ENCODE results near the gene FMC1.
A peak's percentile ranks its signal among the peaks of the same experiment; 100 is the strongest.
"Not testable (repeated sequence)": the region's sequence is repeated elsewhere in the genome, so short reads cannot be mapped to it uniquely, and the experiment has no call there.

FMC1 gene

DNA sequence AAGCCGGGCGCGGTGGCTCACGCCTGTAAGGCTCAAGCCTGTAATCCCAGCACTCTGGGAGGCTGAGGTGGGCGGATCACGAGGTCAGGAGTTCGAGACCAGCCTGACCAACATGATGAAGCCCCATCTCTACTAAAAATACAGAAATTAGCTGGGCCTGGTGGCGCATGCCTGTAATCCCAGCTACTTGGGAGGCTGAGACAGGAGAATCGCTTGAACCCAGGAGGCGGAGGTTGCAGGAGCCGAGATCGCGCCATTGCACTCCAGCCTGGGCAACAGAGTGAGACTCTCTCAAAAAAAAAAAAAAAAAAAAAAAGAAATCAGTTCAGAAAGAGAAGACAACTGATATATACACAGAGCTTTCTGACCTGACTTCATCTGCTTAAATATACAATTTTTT is 7.7 kb upstream of the FMC1 start:
- H3K27me3 ChIP-seq (ENCODE audit: control insufficient read depth in 1 of 2, insufficient read depth in 1 of 2, low read length in 2 of 2); H3K36me3 ChIP-seq (ENCODE audit: control insufficient read depth in 1 of 2, insufficient read depth in 2 of 2, low read depth in 1 of 2, low read length in 2 of 2): not testable (repeated sequence)

DNA sequence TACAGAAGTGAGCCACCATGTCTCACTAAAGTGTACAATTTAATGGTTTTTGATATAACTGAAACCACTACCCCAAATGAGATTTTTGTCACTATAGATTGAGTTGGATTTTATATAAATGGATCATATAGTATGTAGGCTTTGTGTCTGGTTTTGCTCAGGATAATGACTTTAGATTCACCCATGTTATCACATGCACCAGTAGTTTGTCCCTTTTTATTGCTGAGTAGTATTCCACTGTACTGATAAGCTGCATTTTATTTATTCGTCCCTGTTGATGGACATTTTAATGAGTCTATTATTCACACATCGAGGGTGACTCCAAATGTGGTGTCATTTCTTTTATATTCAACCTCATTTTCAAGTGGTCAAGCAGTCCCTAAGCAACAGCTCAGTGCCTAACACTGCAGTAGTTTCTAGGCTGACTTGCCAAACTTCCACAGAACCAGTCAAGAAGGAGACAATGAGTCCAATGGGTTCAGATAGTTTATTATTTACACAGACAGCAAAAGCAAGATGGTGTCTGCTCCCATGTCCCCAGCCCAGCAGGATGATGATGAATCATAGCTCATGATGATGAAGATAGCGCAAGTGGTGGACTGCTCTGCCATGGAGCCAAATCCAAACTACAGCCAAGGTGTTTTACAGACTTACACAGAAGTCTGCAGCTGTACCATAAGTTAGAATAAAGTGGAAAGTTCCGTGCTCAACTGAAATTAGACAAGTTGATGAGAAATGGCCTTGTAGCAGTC is 6.6 kb upstream of the FMC1 start:
- H3K4me3 ChIP-seq (ENCODE audit: insufficient read depth in 1 of 2, low read depth in 1 of 2, low read length in 2 of 2): no peak overlapping the region
- H3K4me2 ChIP-seq (ENCODE audit: low read length, poor library complexity, severe bottlenecking): no peak overlapping the region
- 83% methylated on average over 4 of the region's 4 CpGs for WGBS

More for the DNA sequence above, 7.7 kb upstream of the FMC1 start:
- WGBS: 96% methylated on average over 4 of the region's 13 CpGs
- not testable (repeated sequence) for H3K4me3 ChIP-seq (ENCODE audit: insufficient read depth in 1 of 2, low read depth in 1 of 2, low read length in 2 of 2); H3K4me2 ChIP-seq (ENCODE audit: low read length, poor library complexity, severe bottlenecking); H3K4ac ChIP-seq (ENCODE audit: low read depth in 1 of 2, low read length in 2 of 2); H3K14ac ChIP-seq (ENCODE audit: low read length in 2 of 2); H2AFZ ChIP-seq (ENCODE audit: low read depth, low read length); H2BK12ac ChIP-seq (ENCODE audit: low read length in 2 of 2); H4K8ac ChIP-seq (ENCODE audit: low read length); H3K9me3 ChIP-seq (ENCODE audit: control insufficient read depth, low read length); H2AK5ac ChIP-seq (ENCODE audit: low read length, severe bottlenecking); H4K91ac ChIP-seq (ENCODE audit: low read length); H3K23ac ChIP-seq (ENCODE audit: low read length in 2 of 2); H3K79me1 ChIP-seq (replicated peaks; ENCODE audit: low read length, poor library complexity, severe bottlenecking); H3K27ac ChIP-seq (ENCODE audit: low read length, poor library complexity, severe bottlenecking); H3K4me1 ChIP-seq (ENCODE audit: control insufficient read depth, insufficient read depth, low read depth, low read length); H2BK120ac ChIP-seq (ENCODE audit: low read depth, low read length); H2BK15ac ChIP-seq (ENCODE audit: low read depth, poor library complexity, severe bottlenecking); H3K9ac ChIP-seq (ENCODE audit: low read length); H2BK5ac ChIP-seq (ENCODE audit: low read depth, low read length, poor library complexity, severe bottlenecking); DNase-seq; H3K18ac ChIP-seq (ENCODE audit: low read depth in 1 of 2, low read length in 2 of 2)

DNA sequence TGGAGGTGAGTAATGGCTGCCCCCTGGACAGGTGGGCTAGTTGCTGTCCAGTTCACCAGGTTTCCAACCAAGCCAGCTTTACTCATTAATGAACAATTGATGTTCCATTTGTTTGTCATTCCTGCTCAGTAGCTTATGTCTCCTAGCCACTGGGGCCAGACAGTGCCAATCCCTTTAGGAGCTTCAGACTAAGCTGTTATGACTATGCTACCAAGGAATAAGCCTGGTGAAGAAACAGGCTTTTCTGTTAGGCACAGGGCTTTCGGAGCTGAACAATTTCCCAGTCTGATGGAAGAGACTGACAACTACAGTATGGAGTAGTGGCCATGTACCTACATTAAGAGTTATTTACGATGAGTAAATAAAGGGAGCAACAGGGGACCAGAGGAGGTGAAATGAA is 2.1 kb upstream of the FMC1 start:
- H4K8ac ChIP-seq (ENCODE audit: low read length): no peak overlapping the region
- H3K9ac ChIP-seq (ENCODE audit: low read length): no peak overlapping the region
- H3K79me1 ChIP-seq (replicated peaks; ENCODE audit: low read length, poor library complexity, severe bottlenecking): peaks cover 13% of the 10 kb centered on the region
- no peak overlapping the region for H3K4me2 ChIP-seq (ENCODE audit: low read length, poor library complexity, severe bottlenecking)
- no peak overlapping the region for H2AFZ ChIP-seq (ENCODE audit: low read depth, low read length)
- peaks cover 0 to under 1% of the 10 kb centered on the region in 2 experiments for H3K36me3 ChIP-seq (ENCODE audit: control insufficient read depth in 1 of 2, insufficient read depth in 2 of 2, low read depth in 1 of 2, low read length in 2 of 2)
- H3K4me1 ChIP-seq (ENCODE audit: control insufficient read depth, insufficient read depth, low read depth, low read length): peaks cover 4% of the 10 kb centered on the region
- H4K91ac ChIP-seq (ENCODE audit: low read length): no peak overlapping the region
- no peaks in the 10 kb centered on the region for H3K27me3 ChIP-seq (ENCODE audit: control insufficient read depth in 1 of 2, insufficient read depth in 1 of 2, low read length in 2 of 2)
- H2BK12ac ChIP-seq (ENCODE audit: low read length in 2 of 2): no peak overlapping the region
- DNase-seq: no peak
- H2AK5ac ChIP-seq (ENCODE audit: low read length, severe bottlenecking): peak overlapping the region; percentile 69
- H3K14ac ChIP-seq (ENCODE audit: low read length in 2 of 2): no peak overlapping the region
- WGBS: over 99% methylated on average over 2 of the region's 2 CpGs
- H2BK120ac ChIP-seq (ENCODE audit: low read depth, low read length): no peak overlapping the region
- peak overlapping the region in 1 of 2 experiments; percentile 97 for H3K4me3 ChIP-seq (ENCODE audit: insufficient read depth in 1 of 2, low read depth in 1 of 2, low read length in 2 of 2)
- H3K27ac ChIP-seq (ENCODE audit: low read length, poor library complexity, severe bottlenecking): no peak overlapping the region
- H3K4ac ChIP-seq (ENCODE audit: low read depth in 1 of 2, low read length in 2 of 2): no peak overlapping the region
- H2BK5ac ChIP-seq (ENCODE audit: low read depth, low read length, poor library complexity, severe bottlenecking): no peak overlapping the region
- no peaks in the 10 kb centered on the region for H3K9me3 ChIP-seq (ENCODE audit: control insufficient read depth, low read length)
- no peak overlapping the region for H2BK15ac ChIP-seq (ENCODE audit: low read depth, poor library complexity, severe bottlenecking)
- no peak overlapping the region for H3K23ac ChIP-seq (ENCODE audit: low read length in 2 of 2)
- no peak overlapping the region for H3K18ac ChIP-seq (ENCODE audit: low read depth in 1 of 2, low read length in 2 of 2)

More for the DNA sequence above, 6.6 kb upstream of the FMC1 start:
- Histone ChIP-seq H3K18ac (ENCODE audit: low read depth in 1 of 2, low read length in 2 of 2) (no peak overlapping the region), H2BK120ac (ENCODE audit: low read depth, low read length) (no peak overlapping the region), H3K9ac (ENCODE audit: low read length) (no peak overlapping the region), H3K4ac (ENCODE audit: low read depth in 1 of 2, low read length in 2 of 2) (no peak overlapping the region), H4K8ac (ENCODE audit: low read length) (no peak overlapping the region), H2BK5ac (ENCODE audit: low read depth, low read length, poor library complexity, severe bottlenecking) (no peak overlapping the region), H3K79me1 (replicated peaks; ENCODE audit: low read length, poor library complexity, severe bottlenecking) (no peaks in the 10 kb centered on the region), H2AFZ (ENCODE audit: low read depth, low read length) (no peak overlapping the region), H3K4me1 (ENCODE audit: control insufficient read depth, insufficient read depth, low read depth, low read length) (no peaks in the 10 kb centered on the region), H3K9me3 (ENCODE audit: control insufficient read depth, low read length) (no peaks in the 10 kb centered on the region), H4K91ac (ENCODE audit: low read length) (no peak overlapping the region), H3K27ac (ENCODE audit: low read length, poor library complexity, severe bottlenecking) (no peak overlapping the region), H3K36me3 (ENCODE audit: control insufficient read depth in 1 of 2, insufficient read depth in 2 of 2, low read depth in 1 of 2, low read length in 2 of 2) (no peaks in the 10 kb centered on the region), H2BK15ac (ENCODE audit: low read depth, poor library complexity, severe bottlenecking) (no peak overlapping the region), H3K23ac (ENCODE audit: low read length in 2 of 2) (no peak overlapping the region), H2BK12ac (ENCODE audit: low read length in 2 of 2) (no peak overlapping the region), H2AK5ac (ENCODE audit: low read length, severe bottlenecking) (no peak overlapping the region), H3K27me3 (ENCODE audit: control insufficient read depth in 1 of 2, insufficient read depth in 1 of 2, low read length in 2 of 2) (no peaks in the 10 kb centered on the region), H3K14ac (ENCODE audit: low read length in 2 of 2) (no peak overlapping the region)
- DNase-seq: no peak

DNA sequence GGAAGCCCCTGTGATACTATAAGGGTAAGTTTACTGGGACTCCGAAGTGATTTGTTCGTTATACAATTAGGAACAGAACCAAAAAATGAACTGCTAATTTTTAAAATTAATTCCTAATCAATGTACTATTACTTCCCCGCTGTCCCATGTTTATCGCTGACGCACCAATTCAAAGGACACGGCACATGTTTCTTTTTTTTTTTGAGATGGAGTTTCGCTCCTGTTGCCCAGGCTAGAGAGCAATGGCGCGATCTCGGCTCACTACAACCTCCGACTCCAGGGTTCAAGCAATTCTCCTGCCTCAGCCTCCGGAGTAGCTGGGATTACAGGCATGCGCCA is 1.5 kb upstream of the FMC1 start:
- Histone ChIP-seq H3K9me3 (ENCODE audit: control insufficient read depth, low read length) (no peaks in the 10 kb centered on the region), H3K4me2 (ENCODE audit: low read length, poor library complexity, severe bottlenecking) (peak overlapping the region; percentile 36), H4K8ac (ENCODE audit: low read length) (peak overlapping the region; percentile 85), H3K36me3 (ENCODE audit: control insufficient read depth in 1 of 2, insufficient read depth in 2 of 2, low read depth in 1 of 2, low read length in 2 of 2) (peaks cover 0 to 3% of the 10 kb centered on the region in 2 experiments), H2BK5ac (ENCODE audit: low read depth, low read length, poor library complexity, severe bottlenecking) (no peak overlapping the region), H2AFZ (ENCODE audit: low read depth, low read length) (peak overlapping the region; percentile 73), H3K9ac (ENCODE audit: low read length) (peak overlapping the region; percentile 100), H3K14ac (ENCODE audit: low read length in 2 of 2) (no peak overlapping the region), H3K4ac (ENCODE audit: low read depth in 1 of 2, low read length in 2 of 2) (no peak overlapping the region), H2BK12ac (ENCODE audit: low read length in 2 of 2) (no peak overlapping the region), H3K27ac (ENCODE audit: low read length, poor library complexity, severe bottlenecking) (peak overlapping the region; percentile 98), H2AK5ac (ENCODE audit: low read length, severe bottlenecking) (no peak overlapping the region), H3K23ac (ENCODE audit: low read length in 2 of 2) (no peak overlapping the region), H3K4me1 (ENCODE audit: control insufficient read depth, insufficient read depth, low read depth, low read length) (peaks cover 4% of the 10 kb centered on the region), H3K18ac (ENCODE audit: low read depth in 1 of 2, low read length in 2 of 2) (peak overlapping the region in 1 of 2 experiments; percentile 26), H2BK15ac (ENCODE audit: low read depth, poor library complexity, severe bottlenecking) (no peak overlapping the region), H3K27me3 (ENCODE audit: control insufficient read depth in 1 of 2, insufficient read depth in 1 of 2, low read length in 2 of 2) (no peaks in the 10 kb centered on the region), H3K79me1 (replicated peaks; ENCODE audit: low read length, poor library complexity, severe bottlenecking) (peaks cover 13% of the 10 kb centered on the region), H3K4me3 (ENCODE audit: insufficient read depth in 1 of 2, low read depth in 1 of 2, low read length in 2 of 2) (peak overlapping the region; percentile 53 to 97), H4K91ac (ENCODE audit: low read length) (peak overlapping the region; percentile 7), H2BK120ac (ENCODE audit: low read depth, low read length) (no peak overlapping the region)
- no peak for DNase-seq
- WGBS: 88% methylated on average over 12 of the region's 13 CpGs

Data from mesenchymal stem cell (in vitro differentiated cells and primary cell).